HG03064 (cell line): Measurements from ENCODE around the gene LDB2.

ENCODE experiments used
- ATAC-seq: cut with Tn5 transposase; IDR thresholded peaks from one replicate; pipeline ENCODE4 v1.9.1; 2021; ENCODE audit warnings: low read depth; ENCODE audit not compliant: unreplicated experiment

LDB2 gene

DNA sequence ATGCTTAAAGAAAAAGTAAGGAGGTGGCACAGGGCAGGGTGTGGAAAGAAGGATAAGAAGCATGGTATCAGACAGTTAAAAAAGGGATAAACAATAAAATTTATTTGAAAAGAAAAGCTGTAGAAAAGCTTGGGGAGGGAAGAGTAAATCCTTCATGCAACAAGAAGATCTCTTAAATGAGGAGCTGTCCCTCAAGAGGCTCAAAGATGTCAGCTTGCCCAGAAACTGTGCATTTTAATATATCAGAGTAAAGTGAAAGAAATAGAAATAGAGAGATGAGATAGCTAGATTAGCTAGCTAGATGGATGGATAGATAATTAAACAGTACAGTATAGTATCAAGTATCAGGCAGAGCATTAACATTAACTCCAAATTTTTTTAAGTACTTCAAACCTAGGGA lies 170.3 kb downstream of the LDB2 start:
- no peak for ATAC-seq

DNA sequence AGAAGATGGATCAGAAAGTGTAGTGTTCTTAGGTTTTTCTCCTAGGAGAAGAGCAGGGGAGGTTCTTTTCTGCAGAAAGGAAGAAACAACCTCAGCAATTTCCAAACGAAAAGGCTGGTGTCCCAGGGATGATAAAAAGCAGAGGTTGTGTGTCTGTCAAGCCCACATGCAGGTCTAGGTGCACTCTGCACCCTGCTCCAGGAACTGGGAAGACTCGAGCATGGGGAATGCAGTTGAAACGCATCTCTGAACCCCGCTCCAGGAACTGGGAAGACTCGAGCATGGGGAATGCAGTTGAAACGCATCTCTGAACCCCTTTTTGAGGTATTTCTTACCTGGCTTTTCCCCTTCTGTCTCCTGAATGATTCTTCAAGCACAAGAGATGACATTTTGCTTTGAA lies 171.2 kb downstream of the LDB2 start:
- no peak for ATAC-seq

DNA sequence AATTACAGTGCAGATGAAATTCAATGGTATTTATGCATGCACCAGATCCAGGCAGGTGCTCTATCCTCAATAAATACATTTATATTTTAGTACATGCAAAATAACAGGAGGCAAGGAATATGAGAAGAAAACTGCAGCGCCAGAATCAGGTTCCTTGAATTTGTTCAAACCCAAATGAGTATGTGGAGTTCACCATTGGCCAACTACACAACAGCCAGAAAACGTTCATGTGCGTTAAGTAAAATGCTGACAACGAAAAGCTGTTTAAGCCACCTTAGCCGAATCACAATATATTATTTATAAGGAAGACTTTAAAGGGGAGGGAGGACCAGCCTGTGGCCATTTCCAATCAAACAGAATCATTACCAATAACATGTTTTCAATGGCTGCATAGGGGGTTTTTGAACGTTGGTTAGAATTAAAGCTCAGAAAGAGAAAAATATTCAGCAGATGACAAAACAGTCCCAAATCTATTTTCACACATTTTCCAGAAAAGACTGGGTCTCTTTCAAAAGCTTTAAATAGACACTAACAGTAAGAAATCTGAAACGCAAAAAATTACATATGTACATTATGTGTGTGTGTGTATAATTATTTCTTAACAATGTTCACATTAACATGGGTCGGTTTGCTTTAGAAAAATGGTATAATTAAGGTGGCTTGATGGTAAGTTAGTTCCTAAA lies 171.9 kb downstream of the LDB2 start:
- ATAC-seq, result no peak

DNA sequence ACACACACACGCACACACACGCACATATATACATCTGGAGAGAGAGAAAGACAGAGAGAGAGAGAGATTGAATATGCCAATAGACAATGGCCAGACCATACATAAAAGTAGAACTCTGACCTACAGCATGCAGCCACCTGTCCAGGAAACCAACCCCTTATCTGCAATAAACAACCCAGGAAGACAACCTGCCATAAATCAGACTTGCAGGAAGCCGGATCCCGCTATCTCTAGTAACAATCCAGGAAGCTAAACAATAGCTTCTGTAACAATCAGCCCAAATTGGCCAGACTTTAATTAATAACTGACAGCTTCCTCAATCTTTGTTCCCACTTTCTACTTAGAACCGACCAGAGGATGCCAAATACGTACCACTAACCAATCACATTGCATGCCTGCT lies 173.2 kb downstream of the LDB2 start:
- no peak for ATAC-seq

DNA sequence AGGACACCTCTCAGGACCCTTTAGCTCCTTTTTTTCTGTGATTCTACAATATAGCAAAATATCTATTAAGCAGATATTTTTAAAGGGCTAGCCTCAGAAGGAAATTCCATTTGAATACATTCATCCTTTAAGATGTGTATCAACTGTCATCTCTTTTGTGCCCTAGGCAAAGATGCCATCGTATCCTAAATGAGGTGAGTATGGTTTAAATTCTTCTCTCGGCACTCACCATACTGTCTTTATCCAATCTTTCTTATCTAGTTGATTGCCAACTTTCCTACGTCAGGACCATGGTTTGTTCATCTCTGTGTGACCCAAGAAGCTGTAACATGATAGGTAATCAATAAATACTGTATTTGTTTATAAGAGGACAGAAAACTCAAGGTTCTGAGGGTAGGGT lies 176.0 kb downstream of the LDB2 start:
- ATAC-seq, result no peak

DNA sequence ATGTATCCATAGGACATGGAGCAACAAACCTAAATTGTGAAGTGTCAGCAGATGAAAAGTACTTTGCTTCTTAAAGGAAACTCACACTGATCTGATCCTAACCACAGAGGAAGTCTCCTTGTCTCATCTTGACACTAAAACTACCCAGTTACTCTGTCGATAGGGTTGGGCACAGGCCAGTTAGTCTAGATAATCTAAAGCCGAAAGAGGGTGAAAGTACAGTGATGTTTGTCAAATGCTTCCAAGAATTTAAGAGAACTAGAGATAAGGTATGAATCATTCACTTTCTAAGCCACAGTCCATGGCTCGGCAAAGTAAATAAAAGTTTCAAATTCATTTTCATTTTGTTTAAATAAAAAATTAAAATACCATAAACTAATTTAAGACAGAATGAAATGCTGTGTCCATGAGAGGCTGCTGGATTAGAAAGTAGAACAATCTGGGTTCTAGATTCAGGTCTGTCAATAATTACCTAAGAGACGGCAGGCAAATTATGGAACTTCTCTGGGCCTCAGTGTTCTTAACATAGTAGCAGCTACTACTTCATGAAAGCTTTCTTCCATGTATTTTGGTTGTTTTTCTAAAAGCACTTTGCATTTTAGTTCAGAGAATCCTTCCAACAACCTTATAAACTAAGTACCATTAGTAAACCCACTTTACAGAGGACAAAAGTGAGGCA lies 176.7 kb downstream of the LDB2 start:
- ATAC-seq, result no peak

DNA sequence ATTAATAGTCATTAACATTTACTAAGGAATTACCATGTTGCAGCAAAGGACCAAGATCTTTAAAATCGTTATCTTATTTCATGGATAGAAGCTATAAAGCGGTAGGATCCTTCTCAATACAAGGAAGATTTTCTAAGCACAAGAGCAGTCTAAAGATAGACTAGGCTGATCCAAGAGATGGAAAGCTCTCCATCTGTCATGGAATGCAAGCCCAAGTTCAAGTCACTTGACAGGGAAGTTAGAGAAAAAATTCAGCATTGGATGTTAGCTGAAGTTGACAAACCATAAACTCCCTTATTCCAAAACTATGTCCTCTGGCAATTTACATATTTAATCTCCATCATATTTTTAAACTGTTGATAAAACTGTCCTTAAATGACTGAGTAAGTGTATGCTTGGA lies 177.7 kb downstream of the LDB2 start:
- no peak for ATAC-seq

DNA sequence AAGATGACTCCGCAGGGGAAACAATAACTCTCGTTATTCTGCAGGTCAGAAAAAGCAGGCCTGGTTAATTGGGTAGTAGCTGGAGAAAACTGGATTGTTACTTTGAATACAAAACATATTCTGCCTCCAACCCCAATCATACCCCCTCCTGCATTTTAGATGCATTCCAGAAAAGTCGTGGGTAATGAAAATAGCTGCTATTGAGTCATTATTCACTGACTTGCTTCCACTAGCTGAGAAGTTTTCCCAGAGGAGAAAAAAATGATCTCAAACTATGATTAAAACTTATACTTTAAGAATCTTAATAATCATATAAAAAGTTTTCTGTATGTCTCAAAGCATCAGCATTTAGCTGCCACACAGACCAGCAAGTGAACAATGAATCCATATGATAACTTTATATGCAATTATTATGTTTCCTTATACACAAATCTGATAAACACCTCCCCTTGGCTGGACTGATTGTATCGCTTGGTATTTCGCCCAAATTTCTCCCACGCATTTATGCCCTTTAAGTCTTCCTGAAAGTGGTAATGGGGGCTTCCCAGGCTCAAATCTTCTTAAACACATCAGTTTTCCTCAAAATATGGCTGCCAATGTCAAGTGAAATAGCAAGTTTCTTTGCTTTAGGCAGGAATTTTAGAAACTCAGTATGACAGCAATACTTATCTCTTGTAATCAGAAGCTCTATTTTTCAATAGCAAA lies 181.0 kb downstream of the LDB2 start:
- no peak for ATAC-seq

DNA sequence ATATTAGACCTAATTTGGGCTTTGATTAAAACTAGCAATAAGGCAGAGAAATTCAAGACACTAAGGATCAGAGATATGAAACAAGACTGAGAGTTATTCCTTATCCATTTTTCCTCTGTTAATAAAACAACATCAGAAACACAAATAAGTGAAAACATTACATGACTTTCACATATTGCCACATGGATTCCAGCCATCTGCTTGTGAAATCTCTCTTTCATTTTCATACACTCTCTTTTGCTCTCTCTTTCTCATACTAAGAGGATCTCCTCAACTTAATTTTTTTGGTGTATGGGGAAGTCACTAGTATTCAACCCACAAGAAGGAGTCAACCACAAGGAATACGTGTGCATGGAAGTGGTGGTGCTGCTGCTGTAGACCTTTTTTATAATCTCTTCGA lies 183.0 kb downstream of the LDB2 start:
- ATAC-seq, result no peak

DNA sequence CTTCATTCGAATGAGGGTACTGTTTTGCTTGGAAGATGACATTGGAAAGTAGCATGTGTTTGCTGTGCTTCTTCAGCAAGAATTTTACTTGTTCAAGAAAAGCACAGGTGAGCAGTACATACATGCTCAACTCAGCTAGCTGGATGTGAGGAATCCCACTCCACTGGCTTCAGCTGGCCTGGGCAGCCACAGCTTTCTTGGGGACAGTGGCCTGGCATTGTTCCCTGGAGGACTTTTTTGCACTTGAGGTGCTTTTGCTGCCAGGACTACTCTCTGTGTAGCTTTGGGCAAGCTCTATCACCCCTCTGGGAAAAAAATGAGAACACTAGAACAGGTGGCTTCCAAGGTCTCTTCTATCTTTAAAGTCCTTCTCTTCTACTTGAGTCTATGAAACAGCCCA lies 184.3 kb downstream of the LDB2 start:
- no peak for ATAC-seq

DNA sequence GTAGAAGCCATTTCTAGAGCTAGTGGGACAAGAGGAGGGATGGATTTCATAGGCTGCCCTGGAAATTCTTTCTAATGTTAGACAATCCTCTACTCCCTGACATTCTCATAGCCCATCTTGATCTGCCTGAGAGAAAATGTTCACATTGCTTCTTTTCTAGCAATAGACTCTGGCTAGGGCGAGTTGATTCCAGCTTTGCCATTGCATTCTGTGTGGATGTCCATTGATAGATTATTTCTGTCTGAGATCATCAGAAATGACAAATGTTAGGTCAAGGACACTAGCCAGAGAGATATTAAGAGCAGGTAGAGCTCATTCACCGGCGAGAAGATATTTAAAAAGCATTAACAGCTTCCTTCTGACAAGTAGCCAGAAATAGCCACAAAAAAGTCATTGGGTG lies 184.7 kb downstream of the LDB2 start:
- no peak for ATAC-seq

DNA sequence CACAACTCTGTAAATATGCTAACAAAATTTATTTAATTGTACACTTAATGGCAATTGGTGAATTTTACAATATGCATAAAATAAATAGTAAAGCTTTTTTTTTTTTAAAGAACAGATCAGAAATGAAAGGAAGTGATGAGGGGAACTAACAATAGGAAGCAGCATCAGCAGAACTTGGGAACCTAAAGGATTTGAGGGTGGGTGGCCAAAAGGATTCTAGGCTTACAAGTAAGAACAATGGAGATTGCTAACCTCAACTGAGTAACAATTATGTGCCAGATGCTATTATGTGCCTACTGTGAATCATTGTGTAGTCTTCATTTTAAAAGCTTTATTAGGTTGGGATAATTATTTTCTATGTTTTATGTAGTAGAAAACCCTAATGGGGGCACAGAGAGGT lies 185.2 kb downstream of the LDB2 start:
- ATAC-seq, result no peak

DNA sequence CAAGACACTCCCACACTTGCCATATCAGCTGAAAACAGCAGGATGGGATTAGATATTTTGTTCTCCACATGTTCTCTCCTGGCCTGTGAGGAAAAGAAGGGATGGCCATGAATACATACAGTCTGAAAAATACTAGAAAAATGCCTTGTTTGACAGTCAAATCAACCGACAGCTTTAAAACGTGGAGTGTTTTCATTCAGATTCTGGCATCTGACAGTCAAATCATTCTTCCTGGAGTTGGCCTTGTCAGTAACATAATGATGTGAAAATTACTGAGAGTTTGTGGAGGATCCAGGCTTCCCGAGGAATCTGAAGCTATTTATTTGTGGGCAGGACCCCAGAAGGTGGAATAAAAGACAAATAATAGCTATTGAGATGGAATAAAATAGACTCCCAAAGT lies 188.2 kb downstream of the LDB2 start:
- no peak for ATAC-seq

DNA sequence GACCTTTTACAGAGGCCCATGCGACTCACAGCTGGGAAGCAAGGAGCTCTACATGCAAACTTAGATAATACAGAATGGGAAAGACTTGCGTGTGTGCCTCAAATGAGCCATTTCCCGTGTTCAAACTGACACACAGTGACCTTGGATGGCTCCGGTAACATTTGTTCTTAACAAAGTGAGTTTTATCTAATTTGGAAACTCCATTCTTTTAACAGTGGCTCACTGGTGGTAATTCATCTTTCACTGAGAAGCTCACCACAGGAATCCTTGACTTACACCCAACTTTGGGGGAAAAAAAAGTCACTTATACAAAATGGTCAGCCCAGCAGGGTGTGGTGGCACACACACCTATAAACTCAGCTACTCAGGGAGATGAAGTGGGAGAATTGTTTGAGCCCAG lies 190.6 kb downstream of the LDB2 start:
- ATAC-seq, result no peak

DNA sequence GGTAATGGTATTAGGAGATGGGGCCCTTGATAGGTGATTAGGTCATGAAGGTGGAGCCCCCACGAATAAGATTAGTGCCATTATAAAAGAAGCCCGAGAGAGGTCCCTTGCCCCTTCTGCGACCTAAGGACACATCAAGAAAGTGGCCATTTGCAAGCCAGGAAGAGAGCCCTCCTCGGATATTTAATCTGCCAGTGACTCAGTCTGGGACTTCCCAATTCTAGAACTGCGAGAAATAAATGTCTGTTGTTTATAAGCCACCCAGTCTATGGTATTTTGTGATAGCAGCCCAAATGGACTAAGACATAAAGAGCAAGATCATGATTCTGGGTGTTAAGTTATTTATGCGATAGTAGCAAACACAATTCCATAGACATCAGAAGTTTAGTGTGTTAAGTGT lies 192.2 kb downstream of the LDB2 start:
- no peak for ATAC-seq

DNA sequence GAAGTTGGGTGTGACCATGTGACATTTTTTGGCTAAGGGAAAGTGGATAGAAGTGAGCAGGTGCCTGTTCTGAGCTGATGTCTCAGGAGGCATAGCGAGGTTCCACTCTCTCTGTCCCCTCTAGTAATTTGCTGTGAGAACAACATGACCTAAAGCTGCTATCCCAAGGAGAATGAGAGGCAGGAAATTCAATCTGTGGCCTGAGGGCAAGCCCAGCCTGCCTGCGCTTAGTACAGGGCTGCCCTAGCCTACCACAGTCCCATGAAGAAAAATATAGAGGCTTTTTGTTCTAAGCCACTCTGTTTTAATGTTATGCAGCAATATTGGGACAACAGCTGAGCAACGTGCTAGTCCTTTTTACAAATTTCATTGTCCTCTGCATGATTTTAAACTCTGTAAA lies 193.1 kb downstream of the LDB2 start:
- ATAC-seq, result no peak

DNA sequence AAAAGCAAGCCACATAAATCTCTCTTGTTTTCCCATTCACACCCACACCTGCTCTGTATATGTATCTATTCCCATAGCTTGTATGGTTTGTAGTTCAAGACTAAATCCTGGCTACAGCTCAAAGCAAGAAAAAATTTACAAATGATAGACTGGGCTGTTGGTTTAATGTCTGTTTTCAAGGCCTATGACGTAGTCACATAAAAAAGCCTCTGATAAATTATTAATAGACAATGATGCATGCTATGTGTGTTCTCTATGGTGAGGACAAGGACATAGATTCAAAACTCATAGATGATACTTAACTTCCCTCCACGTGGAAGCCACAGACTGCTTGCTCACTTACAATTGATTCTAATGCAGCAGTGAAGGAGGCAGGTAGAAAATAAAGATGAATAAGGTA lies 194.0 kb downstream of the LDB2 start:
- no peak for ATAC-seq

DNA sequence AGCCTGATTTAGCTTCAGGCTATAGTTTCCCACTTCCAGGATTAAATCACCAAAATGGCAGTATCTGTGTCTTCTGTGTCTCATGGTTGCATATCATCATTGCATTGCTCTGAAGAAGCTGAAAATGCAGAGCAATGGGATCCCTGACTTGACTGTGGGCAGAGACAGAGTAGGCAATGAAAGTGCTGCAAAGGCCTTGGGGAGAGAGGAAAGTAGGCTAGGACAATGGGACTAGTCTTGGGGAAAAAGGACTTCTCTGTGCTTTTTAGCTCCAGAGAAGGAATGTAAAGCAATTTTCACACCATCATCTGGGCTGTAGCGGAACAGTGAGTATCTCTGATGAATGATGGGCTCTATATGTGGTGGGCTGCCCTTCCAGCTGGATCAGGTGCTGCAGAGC lies 202.5 kb downstream of the LDB2 start:
- ATAC-seq, result no peak

DNA sequence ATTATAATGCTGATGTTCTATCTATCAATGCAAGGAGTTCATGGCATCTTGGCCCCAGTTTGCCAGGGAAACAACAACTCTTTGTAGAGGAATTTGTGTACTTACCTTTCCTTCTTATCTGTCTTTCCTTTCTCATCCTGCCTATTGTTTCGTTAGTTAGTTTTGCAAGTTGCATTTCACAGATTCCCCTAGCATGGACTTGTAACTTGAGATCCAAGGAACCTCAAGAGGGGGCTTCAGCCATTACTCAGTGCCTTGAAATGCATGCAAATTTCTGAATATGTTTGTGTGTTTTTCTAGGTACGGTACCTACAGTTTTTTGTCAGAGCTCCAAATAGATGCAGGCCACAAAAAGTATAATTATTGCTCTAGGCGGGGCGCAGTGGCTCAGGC lies 203.6 kb downstream of the LDB2 start:
- no peak for ATAC-seq

DNA sequence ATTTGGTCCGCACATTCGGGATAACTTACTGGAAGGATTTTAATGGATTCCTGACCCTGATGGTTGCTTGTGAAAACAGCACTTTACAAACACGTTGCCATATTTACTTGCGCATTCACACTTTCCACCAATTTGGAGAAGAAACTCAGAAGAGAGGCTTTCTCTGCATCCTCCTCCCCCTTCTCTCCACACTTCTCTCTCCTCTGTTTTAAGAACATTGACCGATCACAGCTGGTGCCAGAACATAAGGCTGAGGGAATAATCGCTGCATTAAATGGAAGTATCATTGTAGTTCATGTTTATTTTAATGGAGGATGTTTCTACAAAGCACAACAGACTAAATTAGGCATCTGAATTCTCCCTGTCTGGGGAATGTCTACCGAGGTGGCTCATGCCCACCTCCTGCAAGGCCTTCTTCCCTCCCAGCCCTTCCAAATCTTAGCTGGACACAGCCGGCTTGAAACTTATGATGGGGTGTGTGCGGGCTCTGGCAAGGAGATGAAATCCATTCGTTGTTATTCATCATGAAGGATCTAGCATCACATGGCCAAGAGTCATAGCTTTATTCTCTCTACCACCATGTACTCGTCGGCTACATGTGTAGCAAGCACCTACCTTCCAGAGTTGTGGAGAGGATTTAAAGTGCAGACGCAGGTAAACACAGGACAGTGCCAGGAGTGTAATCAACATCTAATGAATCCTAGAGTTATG lies 204.1 kb downstream of the LDB2 start:
- ATAC-seq, result no peak

DNA sequence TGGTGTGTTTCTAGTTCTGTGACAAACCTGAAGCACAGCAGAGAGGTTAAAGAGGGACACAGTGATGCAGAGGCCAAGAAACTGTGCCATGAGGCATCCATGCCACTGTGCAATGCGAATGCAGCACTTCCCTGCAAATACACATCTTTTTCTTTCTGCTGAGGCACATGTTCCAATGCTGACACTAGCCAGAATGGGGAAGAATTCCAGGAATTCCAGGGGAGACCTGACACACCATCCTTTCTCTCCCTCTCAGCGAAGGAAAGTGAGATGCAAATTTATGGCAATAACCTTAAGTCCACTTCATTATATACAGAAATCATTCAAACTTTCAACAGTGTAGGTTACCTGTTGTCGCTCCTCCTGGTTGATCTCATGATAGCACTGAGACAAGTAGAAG lies 204.8 kb downstream of the LDB2 start:
- ATAC-seq, result no peak
